Thyroid gland (tissue), 4 donors: ENCODE data around the gene ARMC7.

Source experiments
- CTCF ChIP-seq, 6 experiments: fragments of 200-600 bp in 3 of 6; fragments of 450-650 bp in 3 of 6; sonication (generic) in 3 of 6; IDR thresholded peaks; one replicate each; pipeline ENCODE4 v1.5.1; 2016 to 2019; ENCODE audit warnings: antibody characterized with exemption in 6 of 6, mild to moderate bottlenecking in 2 of 6, inconsistent platforms in 1 of 6, moderate library complexity in 1 of 6
- POLR2A ChIP-seq, 2 donors: fragments of 450-650 bp; IDR thresholded peaks; one replicate each; pipeline ENCODE4 v1.6.1; 2017; ENCODE audit warnings: antibody characterized with exemption in 2 of 2, mild to moderate bottlenecking in 2 of 2, moderate library complexity in 1 of 2

- TF ChIP-seq CTCF (IDR thresholded peaks at IDR 0.05) (no peak), POLR2A (IDR thresholded peaks at IDR 0.05) (no peak)
These were observed 5.9 kb upstream of the ARMC7 start for GRCh38 chr17:75103601-75104554.
